Sigmoid colon (tissue), 4 donors: ENCODE measurements around the gene TGFBR1.

Experiments used
- CTCF ChIP-seq, 4 experiments: fragments of 450-650 bp in 3 of 4; fragments of 200-600 bp in 1 of 4; IDR thresholded peaks; one replicate each; pipeline ENCODE4 v1.5.1; 2016 to 2019; ENCODE audit warnings: antibody characterized with exemption in 4 of 4, mild to moderate bottlenecking in 3 of 4, moderate library complexity in 2 of 4
- EP300 ChIP-seq, 4 donors: sonication (generic); formaldehyde crosslinking; IDR thresholded peaks; one replicate each; pipeline ENCODE4 v1.6.1; 2017; ENCODE audit warnings: antibody characterized with exemption in 4 of 4
- POLR2A ChIP-seq, 2 donors: fragments of 450-650 bp; IDR thresholded peaks; one replicate each; pipeline ENCODE4 v1.6.1; 2016; ENCODE audit warnings: antibody characterized with exemption in 2 of 2, mild to moderate bottlenecking in 2 of 2, moderate library complexity in 2 of 2
- POLR2AphosphoS5 ChIP-seq, 4 donors: sonication (generic); formaldehyde crosslinking; IDR thresholded peaks; one replicate each; pipeline ENCODE4 v1.6.1; 2017; ENCODE audit warnings: antibody characterized with exemption in 4 of 4

- TF ChIP-seq POLR2AphosphoS5 (IDR thresholded peaks at IDR 0.05) (no peak), CTCF (IDR thresholded peaks at IDR 0.05) (no peak), POLR2A (IDR thresholded peaks at IDR 0.05) (no peak), EP300 (IDR thresholded peaks at IDR 0.05) (no peak)
Observed at GRCh38 chr9:99108131-99108530, 3.2 kb downstream of the TGFBR1 start.
